Measurements from ENCODE around the gene AMDHD2.
"Not testable (repeated sequence)": the region's sequence is repeated elsewhere in the genome, so short reads cannot be mapped to it uniquely, and the experiment has no call there.

Gene AMDHD2, protein sequence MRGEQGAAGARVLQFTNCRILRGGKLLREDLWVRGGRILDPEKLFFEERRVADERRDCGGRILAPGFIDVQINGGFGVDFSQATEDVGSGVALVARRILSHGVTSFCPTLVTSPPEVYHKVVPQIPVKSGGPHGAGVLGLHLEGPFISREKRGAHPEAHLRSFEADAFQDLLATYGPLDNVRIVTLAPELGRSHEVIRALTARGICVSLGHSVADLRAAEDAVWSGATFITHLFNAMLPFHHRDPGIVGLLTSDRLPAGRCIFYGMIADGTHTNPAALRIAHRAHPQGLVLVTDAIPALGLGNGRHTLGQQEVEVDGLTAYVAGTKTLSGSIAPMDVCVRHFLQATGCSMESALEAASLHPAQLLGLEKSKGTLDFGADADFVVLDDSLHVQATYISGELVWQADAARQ

DNA sequence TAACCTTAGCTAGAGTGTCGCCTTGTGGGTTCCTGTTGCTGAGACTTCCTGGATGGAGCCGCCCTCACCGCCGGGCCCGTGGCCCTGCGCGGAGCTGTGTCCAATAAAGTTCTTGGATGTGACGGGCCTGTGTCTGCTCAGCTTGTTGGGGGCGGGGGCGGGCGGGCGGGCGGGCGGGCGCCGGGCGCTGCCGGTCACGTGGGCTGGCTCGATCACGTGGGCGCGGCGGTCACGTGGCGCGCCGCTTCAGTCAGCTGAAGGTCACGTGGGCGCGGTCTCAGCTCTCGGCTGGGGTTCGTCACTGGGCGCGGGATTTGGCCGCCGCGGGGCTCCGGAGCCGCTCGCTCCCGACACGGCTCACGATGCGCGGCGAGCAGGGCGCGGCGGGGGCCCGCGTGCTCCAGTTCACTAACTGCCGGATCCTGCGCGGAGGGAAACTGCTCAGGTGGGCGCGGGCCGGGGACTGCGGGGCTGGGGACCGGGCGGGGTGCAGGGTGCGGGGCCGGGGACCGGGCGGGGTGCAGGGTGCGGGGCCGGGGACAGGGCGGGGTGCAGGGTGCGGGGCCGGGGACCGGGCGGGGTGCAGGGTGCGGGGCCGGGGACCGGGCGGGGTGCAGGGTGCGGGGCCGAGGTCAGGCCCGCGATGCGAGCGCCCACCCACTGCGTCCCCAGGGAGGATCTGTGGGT lies at the start of gene AMDHD2:
Gene AMDHD2, plus strand, starts transcription at position 275 of the 687 bp plus-strand sequence. Its CDS starts 88 bp downstream, at position 363.
- peak; percentile 81 for DNase-seq

DNA sequence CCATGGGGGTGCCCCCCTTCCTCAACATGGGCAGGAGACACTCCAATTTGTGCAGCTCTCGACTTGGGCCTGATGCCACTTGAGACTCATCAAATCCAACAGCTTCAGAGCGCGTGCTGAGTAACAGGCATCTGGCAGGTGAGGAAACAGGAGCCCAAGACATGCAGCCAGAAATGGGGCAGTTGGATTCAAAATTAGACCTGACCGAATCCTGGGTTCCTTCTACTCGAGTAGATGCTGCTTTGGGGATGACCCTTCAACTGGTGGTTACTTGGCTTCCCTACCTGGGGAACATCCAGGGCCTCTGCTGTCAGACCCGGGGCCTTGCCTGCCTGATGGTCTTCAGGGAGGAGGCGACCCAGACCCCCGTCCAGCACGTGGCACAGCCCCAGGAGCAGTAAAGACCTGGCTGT lies 49.6 kb upstream of the AMDHD2 start:
- DNase-seq = peak; percentile 73

DNA sequence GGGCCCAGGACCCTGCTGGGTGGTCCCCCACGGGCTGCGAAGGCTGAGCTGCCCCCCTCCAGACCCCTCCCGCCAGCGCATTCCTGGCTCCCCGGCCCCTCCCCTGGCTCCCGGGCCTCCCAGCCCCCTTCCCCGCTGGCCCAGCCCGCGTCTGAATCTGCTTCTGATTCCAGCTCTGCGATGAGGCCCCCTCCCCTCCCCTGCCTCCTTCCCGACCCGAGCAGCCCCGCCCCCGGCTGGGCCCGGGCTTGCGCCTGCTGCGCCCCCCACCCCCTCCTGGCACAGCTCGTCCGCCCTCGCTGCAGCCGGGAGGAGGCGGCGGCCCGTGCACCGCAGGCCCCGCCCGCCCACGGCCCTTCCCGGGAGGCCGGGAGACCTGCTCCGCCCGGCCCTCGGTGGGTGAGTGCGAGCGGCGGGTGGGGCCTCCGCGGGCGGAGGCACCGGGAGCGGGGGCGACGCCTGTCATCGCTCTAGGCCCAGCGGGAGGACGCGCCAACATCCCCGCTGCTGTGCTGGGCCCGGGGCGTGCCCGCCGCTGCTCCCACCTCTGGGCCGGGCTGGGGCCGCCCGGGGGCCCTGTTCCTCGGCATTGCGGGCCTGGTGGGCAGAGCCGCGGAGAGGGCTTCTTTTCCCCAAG lies 49.0 kb upstream of the AMDHD2 start, which contains the start of gene NTN3:
Gene NTN3, plus strand, starts transcription at position 282 of the 637 bp plus-strand sequence. CDS start 405 bp downstream, outside the sequence.
- DNase-seq = peak; percentile 54

DNA sequence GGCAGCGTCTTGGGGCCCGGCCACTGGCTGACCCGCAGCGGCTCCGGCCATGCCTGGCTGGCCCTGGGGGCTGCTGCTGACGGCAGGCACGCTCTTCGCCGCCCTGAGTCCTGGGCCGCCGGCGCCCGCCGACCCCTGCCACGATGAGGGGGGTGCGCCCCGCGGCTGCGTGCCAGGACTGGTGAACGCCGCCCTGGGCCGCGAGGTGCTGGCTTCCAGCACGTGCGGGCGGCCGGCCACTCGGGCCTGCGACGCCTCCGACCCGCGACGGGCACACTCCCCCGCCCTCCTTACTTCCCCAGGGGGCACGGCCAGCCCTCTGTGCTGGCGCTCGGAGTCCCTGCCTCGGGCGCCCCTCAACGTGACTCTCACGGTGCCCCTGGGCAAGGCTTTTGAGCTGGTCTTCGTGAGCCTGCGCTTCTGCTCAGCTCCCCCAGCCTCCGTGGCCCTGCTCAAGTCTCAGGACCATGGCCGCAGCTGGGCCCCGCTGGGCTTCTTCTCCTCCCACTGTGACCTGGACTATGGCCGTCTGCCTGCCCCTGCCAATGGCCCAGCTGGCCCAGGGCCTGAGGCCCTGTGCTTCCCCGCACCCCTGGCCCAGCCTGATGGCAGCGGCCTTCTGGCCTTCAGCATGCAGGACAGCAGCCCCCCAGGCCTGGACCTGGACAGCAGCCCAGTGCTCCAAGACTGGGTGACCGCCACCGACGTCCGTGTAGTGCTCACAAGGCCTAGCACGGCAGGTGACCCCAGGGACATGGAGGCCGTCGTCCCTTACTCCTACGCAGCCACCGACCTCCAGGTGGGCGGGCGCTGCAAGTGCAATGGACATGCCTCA lies 48.3 kb upstream of the AMDHD2 start:
- no peak for DNase-seq

DNA sequence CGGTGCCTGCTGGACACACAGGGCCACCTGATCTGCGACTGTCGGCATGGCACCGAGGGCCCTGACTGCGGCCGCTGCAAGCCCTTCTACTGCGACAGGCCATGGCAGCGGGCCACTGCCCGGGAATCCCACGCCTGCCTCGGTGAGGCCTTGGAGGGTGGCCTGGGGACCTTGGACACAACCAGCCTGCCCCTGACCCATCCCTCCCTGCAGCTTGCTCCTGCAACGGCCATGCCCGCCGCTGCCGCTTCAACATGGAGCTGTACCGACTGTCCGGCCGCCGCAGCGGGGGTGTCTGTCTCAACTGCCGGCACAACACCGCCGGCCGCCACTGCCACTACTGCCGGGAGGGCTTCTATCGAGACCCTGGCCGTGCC lies 47.7 kb upstream of the AMDHD2 start:
- no peak for DNase-seq

DNA sequence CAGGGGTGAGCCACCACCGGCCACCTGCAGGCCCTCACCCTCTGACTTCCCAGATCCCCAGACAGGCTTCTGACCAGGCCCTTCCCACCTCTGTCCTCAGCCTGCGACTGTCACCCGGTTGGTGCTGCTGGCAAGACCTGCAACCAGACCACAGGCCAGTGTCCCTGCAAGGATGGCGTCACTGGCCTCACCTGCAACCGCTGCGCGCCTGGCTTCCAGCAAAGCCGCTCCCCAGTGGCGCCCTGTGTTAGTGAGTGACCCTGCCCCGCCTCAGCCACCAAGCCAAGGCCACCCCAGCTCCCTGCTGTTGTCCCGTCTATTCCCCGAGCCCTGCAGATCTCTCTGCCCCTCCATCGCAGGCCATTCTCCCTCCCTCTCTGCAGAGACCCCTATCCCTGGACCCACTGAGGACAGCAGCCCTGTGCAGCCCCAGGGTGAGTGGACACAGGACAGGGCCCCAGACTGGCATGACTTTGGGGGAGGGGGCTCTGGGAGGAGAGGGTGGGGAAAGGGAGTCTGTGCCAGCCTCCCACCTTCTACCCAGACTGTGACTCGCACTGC lies 47.2 kb upstream of the AMDHD2 start:
- DNase-seq = no peak

DNA sequence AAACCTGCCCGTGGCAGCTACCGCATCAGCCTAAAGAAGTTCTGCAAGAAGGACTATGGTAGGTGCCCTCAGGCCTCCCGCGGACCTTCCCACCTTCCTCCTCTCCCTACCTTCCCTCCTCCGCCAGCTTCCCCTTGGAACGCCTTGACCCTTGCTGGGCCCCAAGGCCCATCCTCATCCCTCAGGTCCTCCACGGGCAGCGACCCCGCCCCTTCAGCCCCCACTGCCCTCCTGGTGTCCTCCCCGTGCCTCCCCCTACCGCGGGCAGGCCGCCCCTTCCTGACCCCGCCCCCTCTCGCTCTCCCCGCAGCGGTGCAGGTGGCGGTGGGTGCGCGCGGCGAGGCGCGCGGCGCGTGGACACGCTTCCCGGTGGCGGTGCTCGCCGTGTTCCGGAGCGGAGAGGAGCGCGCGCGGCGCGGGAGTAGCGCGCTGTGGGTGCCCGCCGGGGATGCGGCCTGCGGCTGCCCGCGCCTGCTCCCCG lies 46.7 kb upstream of the AMDHD2 start:
- DNase-seq = no peak

DNA sequence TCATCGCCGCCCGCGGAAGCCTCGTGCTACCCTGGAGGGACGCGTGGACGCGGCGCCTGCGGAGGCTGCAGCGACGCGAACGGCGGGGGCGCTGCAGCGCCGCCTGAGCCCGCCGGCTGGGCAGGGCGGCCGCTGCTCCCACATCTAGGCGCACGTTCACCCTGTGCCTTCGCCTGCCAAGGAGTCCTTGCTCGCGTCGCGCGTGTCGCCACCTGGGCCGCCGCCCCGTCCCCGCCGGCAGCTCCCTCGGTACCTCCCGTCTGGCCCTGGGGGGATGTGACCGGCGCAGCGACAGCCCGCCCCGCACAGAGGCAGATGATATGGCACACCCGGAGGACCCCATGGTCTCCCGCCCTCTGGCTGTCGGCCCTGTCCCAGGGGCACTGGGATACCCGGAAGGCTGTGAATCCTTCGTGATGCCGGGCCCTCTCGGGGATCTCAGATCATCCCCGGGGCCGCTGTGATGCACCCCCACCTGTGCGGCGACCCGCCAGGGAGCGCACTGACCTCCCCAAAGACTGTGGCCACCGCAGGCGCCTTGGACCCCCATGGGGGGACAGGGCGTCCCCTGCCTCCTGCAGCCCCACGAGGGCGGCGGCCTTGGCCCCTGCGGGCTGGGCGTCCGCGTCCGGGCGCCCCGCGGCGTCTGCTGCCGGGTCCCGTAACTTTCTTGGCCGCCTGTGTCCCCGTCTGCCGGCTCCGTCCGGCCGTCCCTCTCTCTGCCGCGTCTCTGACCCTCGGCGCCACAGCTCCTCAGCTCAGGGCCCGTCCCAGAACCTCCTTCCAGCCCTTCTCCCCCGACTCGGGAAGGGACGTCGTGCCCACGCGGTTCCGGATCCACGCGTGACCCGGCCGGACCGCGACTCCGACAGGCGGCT lies 45.9 kb upstream of the AMDHD2 start:
- DNase-seq = no peak

DNA sequence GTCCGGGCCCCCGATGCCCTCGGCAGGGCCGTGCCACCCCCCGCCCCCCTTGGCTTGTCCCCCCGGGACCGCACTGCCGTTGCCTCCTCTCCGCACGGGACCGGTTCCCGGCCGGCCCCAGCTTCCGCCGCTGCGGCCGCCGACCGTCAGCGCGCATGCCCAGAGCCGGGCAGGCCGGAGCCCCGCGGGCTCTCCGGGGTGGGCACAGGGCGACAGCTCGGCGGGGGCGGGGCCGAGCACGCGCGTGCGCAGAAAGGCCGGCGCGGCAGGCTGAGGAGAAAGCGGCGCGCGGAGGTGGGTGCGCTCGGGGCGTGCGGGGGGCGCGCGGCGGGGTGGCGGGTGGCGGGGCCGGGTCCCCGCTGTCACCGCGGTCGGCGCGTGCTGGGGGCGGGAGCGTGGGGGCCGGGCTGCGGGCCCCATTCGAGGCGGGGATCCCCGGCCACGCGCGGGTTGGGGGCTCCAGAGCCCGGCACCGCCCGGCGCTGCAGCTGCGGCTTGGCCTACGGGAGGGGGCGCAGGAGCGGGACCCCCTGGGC lies 45.2 kb upstream of the AMDHD2 start, which contains the start of gene TBC1D24:
Gene TBC1D24, plus strand, starts transcription at position 251 of the 536 bp plus-strand sequence. CDS start 21,022 bp downstream, outside the sequence.
- peak; percentile 67 for DNase-seq

DNA sequence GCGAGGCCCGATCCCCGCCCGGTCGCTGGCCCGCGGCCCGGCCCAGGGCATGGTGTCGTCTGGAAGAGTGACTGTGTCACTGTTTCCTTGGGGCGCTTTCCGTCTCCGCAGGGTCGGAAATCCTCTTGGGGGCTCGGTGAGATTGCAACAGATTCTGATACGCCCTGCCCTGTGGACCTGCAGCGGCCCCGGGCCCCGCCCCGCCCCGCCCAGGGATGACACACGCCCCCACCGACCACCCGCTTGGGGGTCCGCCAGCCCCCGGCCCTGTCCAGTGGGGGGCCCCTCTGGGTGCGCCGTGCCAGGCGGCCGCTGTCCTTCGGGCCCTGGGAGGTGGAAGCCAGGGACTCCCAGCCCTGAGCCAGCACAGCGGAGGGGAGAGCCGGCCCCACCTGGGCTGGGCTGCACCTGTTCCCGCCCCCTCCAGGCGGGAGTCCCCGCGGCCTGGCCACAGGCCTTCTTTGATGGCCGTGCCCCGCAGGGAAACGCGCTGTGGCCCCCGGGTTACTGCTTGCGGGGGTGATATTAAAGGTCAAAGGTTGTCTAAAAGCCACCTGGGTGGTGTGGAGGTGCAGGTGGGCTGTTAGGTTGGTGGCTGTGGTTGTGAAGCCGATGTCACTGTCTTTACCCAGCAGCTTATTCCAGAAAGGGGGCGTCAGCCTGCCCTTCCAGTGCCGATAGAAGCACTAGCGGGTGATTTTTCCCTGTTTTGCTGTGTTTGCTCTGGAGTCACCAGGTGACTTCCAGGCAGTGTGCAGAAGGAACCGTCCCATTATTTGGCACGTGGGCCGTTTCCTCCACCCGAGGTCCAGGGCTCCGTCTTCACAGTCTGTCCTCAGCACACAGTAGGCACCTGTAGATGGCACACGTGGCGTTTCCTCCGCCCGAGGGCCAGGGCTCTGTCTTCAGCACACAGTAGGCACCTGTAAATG lies 44.5 kb upstream of the AMDHD2 start:
- DNase-seq = no peak

DNA sequence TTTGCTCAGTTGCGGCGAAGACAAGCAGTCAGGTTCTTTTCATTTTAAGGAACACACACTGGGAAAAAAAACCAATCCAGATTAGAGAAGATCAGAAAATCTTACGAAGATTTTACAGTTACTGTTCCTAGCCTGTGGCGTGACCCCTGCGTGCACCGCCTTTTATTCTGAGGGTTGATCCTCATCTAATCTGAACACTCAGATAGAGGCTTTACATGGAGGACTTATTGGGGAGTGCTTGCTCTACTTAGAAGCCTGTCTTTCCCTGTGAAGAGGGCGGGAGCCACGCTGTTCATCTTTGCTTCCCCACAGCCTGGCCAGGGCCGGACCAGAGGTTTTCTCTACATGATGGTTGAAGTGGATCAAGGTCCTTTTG lies 43.8 kb upstream of the AMDHD2 start:
- DNase-seq = no peak

DNA sequence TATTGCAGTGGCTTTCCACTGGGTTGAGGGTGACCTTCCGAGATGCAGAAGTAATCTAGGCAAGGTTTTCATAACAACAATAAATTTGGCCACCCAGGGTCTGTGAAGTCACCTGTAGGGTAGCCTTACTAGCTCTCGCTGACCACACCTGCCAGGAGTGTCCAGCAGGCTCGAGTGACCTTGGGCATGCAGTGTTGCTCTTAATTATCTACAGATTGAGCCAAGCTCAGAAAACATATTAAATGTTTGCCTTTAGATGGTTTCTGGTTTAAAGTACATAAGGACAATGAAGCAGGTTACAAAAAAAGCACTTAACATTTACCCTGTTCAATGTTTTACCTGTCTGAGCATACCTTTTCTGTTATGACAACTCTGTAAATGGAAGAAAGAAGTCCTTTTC lies 43.4 kb upstream of the AMDHD2 start:
- no peak for DNase-seq

DNA sequence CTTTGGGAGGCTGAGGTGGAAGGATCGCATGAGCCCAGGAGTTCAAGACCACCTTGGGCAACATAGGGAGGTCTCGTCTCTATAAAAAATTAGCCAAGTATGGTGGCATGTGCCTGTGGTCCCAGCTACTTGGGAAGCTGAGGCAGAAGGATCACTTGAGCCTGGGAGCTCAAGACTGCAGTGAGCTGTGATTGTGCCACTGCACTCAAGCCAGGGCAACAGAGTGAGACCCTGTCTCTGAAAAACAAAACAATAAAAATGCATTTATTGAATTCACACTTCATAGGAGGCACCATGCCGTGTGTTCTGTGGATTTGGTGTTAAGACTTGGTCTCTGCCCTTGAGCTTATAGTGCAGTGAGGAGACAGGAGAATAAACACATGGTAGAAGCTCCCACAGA lies 42.8 kb upstream of the AMDHD2 start:
- no peak for DNase-seq

DNA sequence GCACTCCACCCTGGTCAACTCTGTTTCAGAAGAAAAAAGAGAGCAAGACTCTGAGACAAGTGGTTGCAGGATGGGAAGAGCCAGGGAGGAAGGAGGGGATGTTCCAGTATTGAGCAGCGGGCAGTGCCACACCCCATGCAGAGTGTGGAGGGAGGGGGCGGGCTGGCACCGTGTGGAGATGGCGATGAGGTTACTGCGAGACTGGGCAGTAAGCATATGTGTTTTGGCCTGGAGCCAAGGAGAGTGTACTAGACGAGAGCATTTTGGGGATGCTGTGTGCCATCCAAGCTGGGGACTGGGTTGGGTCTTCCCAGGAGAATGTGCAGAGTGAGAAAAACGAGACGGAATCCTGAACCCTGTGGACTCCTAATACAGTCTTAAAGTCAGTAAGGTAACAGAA lies 41.9 kb upstream of the AMDHD2 start:
- DNase-seq = no peak

DNA sequence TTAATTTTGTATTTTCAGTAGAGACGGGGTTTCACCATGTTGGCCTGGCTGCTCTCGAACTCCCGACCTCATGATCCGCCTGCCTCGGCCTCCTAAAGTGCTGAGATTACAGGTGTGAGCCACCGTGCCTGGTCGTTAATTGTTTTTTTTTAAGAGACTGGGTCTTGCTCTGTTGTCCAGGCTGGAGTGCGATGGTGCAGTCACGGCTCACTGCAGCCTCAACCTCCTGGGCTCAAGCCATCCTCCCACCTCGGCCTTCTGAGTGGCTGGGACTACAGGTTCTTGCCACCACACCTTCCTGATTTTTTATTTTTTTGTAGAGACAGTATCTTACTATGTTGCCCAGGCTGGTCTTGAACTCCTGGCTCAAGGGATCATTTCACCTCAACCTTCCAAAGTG lies 40.2 kb upstream of the AMDHD2 start:
- DNase-seq = not testable (repeated sequence)

DNA sequence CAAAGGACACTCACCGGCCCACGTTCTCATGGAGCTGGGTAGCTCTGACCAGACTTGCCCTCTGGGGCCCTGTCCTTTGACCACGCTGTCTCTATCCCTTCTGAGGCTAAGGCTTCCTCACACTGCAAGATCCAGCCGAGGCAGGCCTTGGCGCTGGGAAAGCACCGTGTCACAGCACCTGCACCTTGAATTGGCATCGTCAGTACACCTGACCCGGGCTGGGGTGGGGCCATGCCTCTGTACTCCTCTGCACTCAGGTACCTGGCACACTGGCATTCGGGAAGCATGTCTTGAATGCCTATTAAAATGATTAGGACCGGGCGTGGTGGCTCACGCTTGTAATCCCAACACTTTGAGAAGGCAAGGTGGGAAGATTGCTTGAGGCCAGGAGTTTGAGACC lies 39.2 kb upstream of the AMDHD2 start:
- no peak for DNase-seq

DNA sequence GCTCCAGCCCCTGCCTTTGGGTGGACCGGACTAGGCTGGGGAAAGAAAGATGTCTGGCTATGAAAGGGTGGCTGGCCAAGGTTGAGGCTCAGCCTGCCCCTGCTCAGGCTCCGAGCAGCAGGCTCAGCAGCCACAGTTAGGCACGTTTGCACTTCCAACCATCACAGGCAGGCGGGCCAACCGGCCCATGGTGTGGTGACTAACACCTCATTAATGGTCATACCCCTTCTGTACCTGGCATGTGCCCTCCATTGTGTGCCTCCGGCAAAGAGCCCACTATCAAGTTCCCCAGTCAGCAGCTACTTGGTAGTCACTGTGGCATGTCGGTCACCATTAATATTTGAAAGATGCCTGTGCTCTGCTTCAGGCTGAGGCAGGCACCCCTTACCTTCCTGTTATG lies 38.5 kb upstream of the AMDHD2 start:
- no peak for DNase-seq

DNA sequence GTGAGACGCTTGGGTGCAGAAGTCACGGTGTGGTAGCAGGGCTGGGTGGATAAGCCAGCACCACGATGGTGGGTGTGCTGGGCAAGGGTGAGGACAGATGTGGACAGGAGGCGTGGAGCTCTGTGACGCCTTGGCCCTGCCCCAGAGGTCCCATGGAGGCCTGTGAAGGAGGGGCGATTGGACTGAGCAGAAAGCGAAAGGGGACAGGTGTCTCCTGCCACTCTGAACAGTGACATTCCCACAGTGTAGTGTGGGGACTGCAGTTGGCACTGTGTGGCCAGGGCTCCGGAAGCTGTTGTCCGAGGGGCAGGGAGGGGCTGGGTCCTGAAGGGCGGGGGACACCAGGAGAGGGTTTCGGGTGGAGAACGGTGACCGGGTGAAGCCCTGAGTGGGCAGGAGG lies 37.9 kb upstream of the AMDHD2 start:
- no peak for DNase-seq

DNA sequence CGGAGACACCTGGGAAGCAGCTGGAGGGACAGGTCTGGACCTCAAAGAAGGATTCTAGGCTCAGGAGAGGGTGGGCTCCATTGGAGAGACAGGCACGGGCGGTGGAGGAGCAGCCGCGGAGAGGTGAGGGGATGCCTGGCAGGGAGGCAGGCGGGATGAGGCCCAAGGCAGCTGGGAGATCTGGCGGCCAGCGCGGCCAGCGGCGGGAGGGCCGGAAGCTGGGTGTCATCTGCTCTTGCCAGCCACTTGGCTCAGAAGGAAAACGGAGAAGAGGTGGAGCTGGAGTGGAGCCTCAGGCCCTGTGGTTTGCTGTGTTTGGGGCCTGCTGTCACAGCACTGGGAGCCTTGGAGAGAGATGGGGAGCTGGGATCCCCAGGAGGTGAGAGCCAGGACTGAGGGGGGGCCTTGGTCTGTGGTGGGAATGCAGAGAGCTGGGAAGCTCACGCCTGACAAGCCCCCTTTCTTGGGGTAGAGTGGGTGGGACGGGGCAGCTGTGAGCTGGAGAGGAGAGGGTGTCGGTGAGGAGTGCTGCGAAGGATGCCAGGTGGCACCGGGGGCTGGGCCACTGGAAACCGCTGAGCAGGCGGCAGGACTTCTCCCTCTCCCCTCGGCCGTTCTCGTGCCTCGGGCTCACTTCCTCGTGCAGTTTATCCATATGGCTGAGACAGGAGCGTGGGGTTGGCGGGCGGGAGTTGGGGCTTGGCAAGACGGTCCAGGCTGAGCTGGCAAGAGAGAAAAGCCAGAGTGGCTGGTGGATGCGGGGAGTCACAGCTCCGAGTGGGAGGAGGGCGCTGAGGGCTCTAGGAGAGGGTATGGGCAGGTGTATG lies 37.2 kb upstream of the AMDHD2 start:
- no peak for DNase-seq
